Sigmoid colon (tissue), 4 donors: Measurements from ENCODE around the gene FXYD1.

ENCODE experiments used
- CTCF ChIP-seq, 4 experiments: fragments of 450-650 bp in 3 of 4; fragments of 200-600 bp in 1 of 4; IDR thresholded peaks; one replicate each; pipeline ENCODE4 v1.5.1; 2016 to 2019; ENCODE audit warnings: antibody characterized with exemption in 4 of 4, mild to moderate bottlenecking in 3 of 4, moderate library complexity in 2 of 4
- POLR2A ChIP-seq, 2 donors: fragments of 450-650 bp; IDR thresholded peaks; one replicate each; pipeline ENCODE4 v1.6.1; 2016; ENCODE audit warnings: antibody characterized with exemption in 2 of 2, mild to moderate bottlenecking in 2 of 2, moderate library complexity in 2 of 2
- POLR2AphosphoS5 ChIP-seq, 4 donors: sonication (generic); formaldehyde crosslinking; IDR thresholded peaks; one replicate each; pipeline ENCODE4 v1.6.1; 2017; ENCODE audit warnings: antibody characterized with exemption in 4 of 4

GRCh38 chr19:35184884-35185283 is 46.3 kb downstream of the FXYD1 start:
- TF ChIP-seq POLR2AphosphoS5 (IDR thresholded peaks at IDR 0.05) (no peak), POLR2A (IDR thresholded peaks at IDR 0.05) (no peak), CTCF (IDR thresholded peaks at IDR 0.05) (no peak)
